ENCODE results near the gene TMEM132C. TPM values are rescaled to one million over a fixed set of nuclear protein-coding genes. Genes with fewer than 3 reads are reported as not detected.

TMEM132C gene
- total and polyA plus RNA-seq, 4 donors, result 23.1 to 32.3 (median 24.2) TPM

DNA sequence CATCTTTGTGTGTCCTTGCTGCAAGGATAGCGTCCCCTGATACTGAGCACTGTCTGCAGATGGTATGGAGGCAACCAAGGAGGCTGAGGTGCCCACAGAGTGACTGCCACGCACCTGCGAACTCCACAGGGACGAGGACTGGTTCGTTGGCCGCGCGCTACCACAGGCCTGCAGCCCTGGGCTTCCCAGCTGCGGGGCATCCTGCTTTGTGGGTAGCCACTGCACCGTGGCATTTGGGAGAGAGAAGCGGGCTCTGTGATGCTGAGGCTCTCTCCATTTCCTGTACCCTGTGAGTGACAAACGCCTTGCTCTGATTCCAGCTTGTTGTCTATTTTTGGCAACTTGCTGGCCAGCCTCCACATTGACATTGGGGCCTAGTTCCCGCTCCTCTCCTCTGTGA lies 480.5 kb downstream of the TMEM132C start:
- no peak overlapping the region for H3K4me3 ChIP-seq (ENCODE audit: low read depth, low read length)
- no peaks in the 10 kb centered on the region for H3K27me3 ChIP-seq (ENCODE audit: control insufficient read depth, insufficient read depth, low read length)
- H3K4me1 ChIP-seq (ENCODE audit: control insufficient read depth, insufficient read depth, low read length), result no peaks in the 10 kb centered on the region
- no peaks in the 10 kb centered on the region for H3K9me3 ChIP-seq (ENCODE audit: control insufficient read depth, insufficient read depth, low read length)
- H3K27ac ChIP-seq (ENCODE audit: low read depth, low read length), result no peak overlapping the region
- WGBS (ENCODE audit: insufficient coverage), result 90% methylated on average over 12 of the region's 13 CpGs
- DNase-seq (ENCODE audit: low read depth in 4 of 6, low spot score in 6 of 6), result no peak
- H3K36me3 ChIP-seq (ENCODE audit: control insufficient read depth, insufficient read depth, low read length), result no peaks in the 10 kb centered on the region

DNA sequence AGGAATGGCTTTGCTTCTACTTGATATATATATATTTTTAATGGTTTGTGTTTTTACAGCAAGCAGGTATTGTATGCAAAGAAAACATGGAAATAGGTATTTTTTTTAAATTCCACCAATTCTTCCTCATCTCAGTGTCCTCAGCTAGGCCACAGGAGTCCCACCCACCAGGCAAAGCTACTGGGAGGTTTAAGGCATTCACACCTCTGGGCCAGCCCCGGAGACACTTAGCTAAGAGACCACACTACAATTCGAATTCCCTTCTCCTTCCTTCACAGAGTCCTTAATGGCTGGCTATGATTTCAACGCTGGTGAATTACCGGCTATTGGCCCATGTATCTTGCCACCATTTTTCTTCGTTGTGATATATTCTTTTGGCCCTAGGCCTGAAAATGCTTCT lies 485.4 kb downstream of the TMEM132C start:
- Histone ChIP-seq H3K36me3 (ENCODE audit: control insufficient read depth, insufficient read depth, low read length) (no peaks in the 10 kb centered on the region), H3K4me1 (ENCODE audit: control insufficient read depth, insufficient read depth, low read length) (no peaks in the 10 kb centered on the region), H3K27ac (ENCODE audit: low read depth, low read length) (no peak overlapping the region), H3K27me3 (ENCODE audit: control insufficient read depth, insufficient read depth, low read length) (no peaks in the 10 kb centered on the region), H3K4me3 (ENCODE audit: low read depth, low read length) (no peak overlapping the region), H3K9me3 (ENCODE audit: control insufficient read depth, insufficient read depth, low read length) (no peaks in the 10 kb centered on the region)
- no peak for DNase-seq (ENCODE audit: low read depth in 4 of 6, low spot score in 6 of 6)
- 83% methylated on average over 3 of the region's 5 CpGs for WGBS (ENCODE audit: insufficient coverage)

DNA sequence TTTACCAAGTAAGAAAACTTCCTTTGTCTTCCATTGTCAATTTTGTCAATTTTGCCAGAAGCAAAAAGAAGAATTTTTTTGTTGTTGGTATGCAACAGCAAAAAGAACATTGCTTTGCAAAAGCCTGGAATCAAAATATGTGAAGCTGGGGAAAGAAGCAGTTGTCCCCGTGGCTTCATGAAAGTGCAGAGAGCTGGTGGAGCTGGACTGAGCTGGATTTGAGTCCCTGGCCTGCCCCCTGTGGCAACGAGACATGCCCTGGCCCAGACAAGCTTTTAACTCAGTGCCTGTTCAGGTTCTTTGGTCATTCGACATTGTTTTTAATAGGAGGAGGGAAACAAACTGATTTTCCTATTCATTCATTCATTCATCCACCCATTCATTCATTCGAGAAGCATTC lies 486.5 kb downstream of the TMEM132C start:
- no peaks in the 10 kb centered on the region for H3K9me3 ChIP-seq (ENCODE audit: control insufficient read depth, insufficient read depth, low read length)
- H3K27me3 ChIP-seq (ENCODE audit: control insufficient read depth, insufficient read depth, low read length), result no peaks in the 10 kb centered on the region
- DNase-seq (ENCODE audit: low read depth in 4 of 6, low spot score in 6 of 6), result no peak
- H3K4me3 ChIP-seq (ENCODE audit: low read depth, low read length), result no peak overlapping the region
- no peaks in the 10 kb centered on the region for H3K4me1 ChIP-seq (ENCODE audit: control insufficient read depth, insufficient read depth, low read length)
- H3K36me3 ChIP-seq (ENCODE audit: control insufficient read depth, insufficient read depth, low read length), result no peaks in the 10 kb centered on the region
- no peak overlapping the region for H3K27ac ChIP-seq (ENCODE audit: low read depth, low read length)
- WGBS (ENCODE audit: insufficient coverage), result 60% methylated on average over 2 of the region's 4 CpGs

DNA sequence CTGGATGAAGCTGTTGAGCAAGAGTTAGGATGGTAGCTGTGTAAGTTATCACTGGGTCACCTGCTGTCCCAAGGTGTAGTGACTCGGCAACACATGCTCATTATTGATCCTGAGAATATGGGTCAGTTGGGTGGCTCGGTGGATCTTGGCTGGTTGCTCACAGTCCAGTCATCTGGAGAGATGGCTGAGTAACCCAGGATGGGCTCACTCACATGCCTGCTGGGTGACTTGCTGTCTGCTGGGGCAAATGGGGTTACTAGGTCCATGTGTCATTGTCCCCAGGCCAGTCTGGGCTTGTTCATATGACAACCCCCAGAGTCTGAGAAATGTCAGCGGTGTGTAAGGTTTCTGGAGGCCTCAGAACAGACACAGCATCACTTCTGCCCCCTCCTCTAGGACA lies 487.3 kb downstream of the TMEM132C start:
- Histone ChIP-seq H3K27ac (ENCODE audit: low read depth, low read length) (no peak overlapping the region), H3K4me1 (ENCODE audit: control insufficient read depth, insufficient read depth, low read length) (no peaks in the 10 kb centered on the region), H3K9me3 (ENCODE audit: control insufficient read depth, insufficient read depth, low read length) (no peaks in the 10 kb centered on the region), H3K4me3 (ENCODE audit: low read depth, low read length) (no peak overlapping the region), H3K36me3 (ENCODE audit: control insufficient read depth, insufficient read depth, low read length) (no peaks in the 10 kb centered on the region), H3K27me3 (ENCODE audit: control insufficient read depth, insufficient read depth, low read length) (no peaks in the 10 kb centered on the region)
- no peak for DNase-seq (ENCODE audit: low read depth in 4 of 6, low spot score in 6 of 6)
- 91% methylated on average over 2 of the region's 3 CpGs for WGBS (ENCODE audit: insufficient coverage)

DNA sequence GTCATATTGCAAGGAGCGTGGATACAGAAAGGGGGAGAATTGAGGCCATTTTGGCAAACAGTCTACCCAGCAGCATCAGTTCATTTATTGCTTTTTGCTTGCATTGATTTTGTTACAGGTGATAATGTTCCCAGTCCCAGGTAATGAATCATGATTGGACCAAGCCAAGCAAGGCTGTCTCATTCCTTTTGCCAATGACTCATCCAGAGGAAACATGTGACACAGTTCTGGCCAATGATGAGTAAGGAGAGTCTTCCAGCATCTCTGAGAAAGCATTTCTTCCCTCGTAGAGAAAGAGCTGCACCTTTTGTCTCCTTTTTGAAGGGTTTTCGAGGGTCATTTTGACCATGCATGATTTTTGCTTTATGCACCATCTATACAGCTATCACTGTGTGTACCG lies 488.6 kb downstream of the TMEM132C start:
- 85% methylated on average over 3 of the region's 4 CpGs for WGBS (ENCODE audit: insufficient coverage)
- H3K27me3 ChIP-seq (ENCODE audit: control insufficient read depth, insufficient read depth, low read length), result no peaks in the 10 kb centered on the region
- H3K4me1 ChIP-seq (ENCODE audit: control insufficient read depth, insufficient read depth, low read length), result no peaks in the 10 kb centered on the region
- no peak for DNase-seq (ENCODE audit: low read depth in 4 of 6, low spot score in 6 of 6)
- H3K36me3 ChIP-seq (ENCODE audit: control insufficient read depth, insufficient read depth, low read length), result no peaks in the 10 kb centered on the region
- no peak overlapping the region for H3K4me3 ChIP-seq (ENCODE audit: low read depth, low read length)
- no peak overlapping the region for H3K27ac ChIP-seq (ENCODE audit: low read depth, low read length)
- H3K9me3 ChIP-seq (ENCODE audit: control insufficient read depth, insufficient read depth, low read length), result no peaks in the 10 kb centered on the region

Small RNAs within 50 kb of the gene (small RNA-seq; reads per million reads assigned to genes)
- 0.32 reads per million, percentile 32 among the genes with 10 or more reads in this experiment for gene MIR3612 (ENCODE audit: low replicate concordance)
- not detected for gene MIR4419B (ENCODE audit: low replicate concordance)
